Fibroblast of skin of scalp (primary cell): ENCODE results near the gene FAM163B.

Experiments used
- DNase-seq: peaks from one replicate; pipeline ENCODE4 v3.0.0-alpha.2; 2013

FAM163B gene

GRCh38 chr9:133580419-133580738, 28.8 kb downstream of the FAM163B start:
- no peak for DNase-seq

- DNase-seq, result no peak
Measured at GRCh38 chr9:133579601-133580418, 29.4 kb downstream of the FAM163B start.

- no peak for DNase-seq
Measured at GRCh38 chr9:133578524-133579441, 30.4 kb downstream of the FAM163B start.

GRCh38 chr9:133577737-133578112, 31.5 kb downstream of the FAM163B start:
- DNase-seq, result no peak

- no peak for DNase-seq
Measured at GRCh38 chr9:133576875-133577736, 32.1 kb downstream of the FAM163B start.

- no peak for DNase-seq
Measured at GRCh38 chr9:133576031-133576874, 32.9 kb downstream of the FAM163B start.

GRCh38 chr9:133575186-133576030, 33.8 kb downstream of the FAM163B start:
- no peak for DNase-seq

GRCh38 chr9:133574771-133575170, 34.4 kb downstream of the FAM163B start:
- no peak for DNase-seq

GRCh38 chr9:133573791-133574515, 35.2 kb downstream of the FAM163B start:
- no peak for DNase-seq

DNA sequence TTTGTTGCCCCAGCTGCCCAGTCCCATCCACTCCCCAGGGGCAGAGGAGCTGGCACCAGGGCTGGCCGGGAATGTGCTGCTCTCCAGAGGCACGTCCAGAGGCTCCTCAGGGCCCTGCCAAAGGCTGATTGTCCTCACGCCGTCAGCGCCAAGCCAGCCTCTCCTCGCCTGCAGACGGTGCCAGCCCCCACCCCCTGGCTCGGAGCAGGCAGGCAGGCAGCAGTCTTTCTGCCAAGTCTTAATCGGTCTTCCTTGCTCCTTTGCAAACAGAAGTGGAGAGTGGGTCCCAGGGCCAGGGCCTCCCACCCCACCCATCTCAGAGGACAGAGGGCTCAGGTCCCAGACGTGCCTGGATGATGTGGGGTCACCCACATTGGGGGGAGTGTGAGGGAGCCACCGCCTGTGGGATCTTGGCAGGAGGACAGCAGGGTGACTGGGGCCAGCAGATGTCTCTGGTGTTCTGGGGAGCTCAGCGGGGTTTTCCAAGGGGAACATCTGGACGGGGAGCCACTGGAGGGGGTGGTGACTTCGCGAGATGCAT, 36.3 kb downstream of the FAM163B start:
- DNase-seq, result no peak

DNA sequence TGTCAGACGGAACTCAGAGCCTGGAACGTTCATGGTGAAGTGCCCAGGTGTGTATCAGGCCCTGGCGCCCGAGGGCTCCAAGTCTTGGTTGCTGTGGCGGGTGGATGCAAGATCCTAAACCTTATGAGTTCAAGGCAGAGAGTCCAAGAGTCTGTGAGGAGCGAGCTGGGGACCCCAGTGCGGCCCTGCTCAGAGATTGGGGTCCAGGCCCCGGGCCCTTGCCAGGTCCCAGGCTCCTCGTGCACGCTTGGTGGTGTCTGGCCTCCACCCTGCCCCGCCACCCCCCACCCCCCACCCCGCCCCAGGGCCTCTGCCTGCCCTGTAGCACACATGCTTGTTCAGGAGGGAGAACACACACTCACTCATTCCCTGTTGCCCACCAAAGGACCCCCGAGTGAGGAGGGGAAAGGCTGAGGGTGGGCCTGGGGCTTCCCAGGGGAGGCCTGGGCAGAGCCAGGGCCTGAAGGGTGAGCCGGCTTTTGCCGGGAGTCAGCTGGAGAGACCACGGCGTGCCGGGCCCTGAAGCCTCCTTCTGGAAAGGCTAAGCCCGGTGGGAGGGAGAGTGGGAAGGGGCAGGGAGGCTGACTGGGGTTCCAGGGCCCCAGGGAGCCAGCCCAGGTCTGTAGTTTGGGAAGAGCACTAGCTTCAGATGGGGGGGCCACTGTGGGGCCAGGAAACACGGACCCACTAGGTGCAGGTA, 37.1 kb downstream of the FAM163B start:
- DNase-seq, result no peak

GRCh38 chr9:133571391-133571890, 37.7 kb downstream of the FAM163B start:
- no peak for DNase-seq

DNA sequence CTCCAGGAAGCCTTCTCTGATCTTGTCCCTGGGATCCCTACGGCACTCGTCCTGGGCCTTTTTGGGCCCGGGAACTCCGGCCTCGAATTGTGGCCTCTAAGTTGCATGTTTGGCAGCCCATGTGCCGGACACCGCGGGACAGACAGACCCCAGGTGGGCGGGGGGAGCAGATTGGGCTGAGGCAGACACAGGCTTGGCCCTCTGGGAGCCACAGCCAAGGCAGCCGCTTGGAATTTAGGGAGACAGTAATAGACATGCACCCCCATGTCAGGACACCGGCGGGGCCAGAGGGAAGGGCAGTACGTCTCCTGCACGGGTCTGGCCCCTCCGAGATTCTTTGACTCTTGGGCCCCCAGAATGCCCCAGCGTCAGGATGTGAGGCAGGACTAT, 38.5 kb downstream of the FAM163B start:
- no peak for DNase-seq

DNA sequence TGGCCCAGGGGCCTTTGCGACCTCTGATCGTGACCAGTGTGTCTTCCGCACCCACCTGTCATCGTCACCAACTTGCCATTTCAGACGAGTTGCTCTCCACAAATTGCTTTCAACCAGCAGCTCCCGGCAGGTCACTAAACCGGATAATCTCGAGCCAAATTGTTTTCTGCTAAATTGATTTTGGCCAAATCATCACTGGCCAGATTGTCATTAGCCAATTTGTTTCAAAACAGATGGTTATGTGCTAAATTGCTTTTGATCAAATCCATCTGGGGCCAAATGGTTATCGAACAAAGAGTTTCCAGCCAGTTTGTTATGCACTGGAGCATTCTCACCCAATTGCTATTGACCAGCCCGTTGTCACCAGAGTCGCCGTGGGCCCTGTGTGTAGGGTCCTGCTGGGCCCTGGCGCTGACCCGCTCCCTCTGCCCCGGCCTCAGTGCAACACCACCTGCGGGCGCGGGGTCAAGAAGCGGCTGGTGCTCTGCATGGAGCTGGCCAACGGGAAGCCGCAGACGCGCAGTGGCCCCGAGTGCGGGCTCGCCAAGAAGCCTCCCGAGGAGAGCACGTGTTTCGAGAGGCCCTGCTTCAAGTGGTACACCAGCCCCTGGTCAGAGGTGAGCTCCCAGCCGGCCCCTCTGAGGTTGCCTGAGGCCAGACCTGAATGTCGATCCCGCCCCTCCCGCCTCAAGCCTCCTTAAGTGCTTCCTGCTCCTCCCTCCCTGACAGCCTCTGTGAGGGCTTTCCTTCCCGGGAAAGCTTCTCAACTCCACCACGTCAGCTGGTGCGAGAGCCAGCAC, 39.1 kb downstream of the FAM163B start:
- DNase-seq, result no peak

- no peak for DNase-seq
Measured at GRCh38 chr9:133569121-133569785, 39.9 kb downstream of the FAM163B start.

- DNase-seq, result no peak
Measured at GRCh38 chr9:133568186-133568585, 41.0 kb downstream of the FAM163B start.

DNA sequence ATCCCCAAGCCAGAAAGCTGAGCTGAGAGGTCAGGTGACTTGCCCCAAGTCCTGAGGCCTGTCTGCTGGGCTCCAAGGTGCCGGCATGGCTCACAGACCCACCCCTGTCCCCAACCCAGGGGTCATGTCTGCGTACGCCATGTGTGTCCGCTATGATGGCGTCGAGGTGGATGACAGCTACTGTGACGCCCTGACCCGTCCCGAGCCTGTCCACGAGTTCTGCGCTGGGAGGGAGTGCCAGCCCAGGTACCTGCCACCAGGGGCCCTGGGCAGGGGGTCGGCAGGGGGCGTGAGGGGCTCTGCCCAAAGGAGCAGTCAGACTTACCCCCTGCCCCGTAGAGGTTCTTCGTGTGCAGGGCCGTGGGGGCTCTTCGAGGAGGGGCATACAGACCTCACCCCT, 42.4 kb downstream of the FAM163B start:
- DNase-seq, result no peak

GRCh38 chr9:133566382-133566781, 42.8 kb downstream of the FAM163B start:
- no peak for DNase-seq
